Mesothelial cell of epicardium (in vitro differentiated cells): ENCODE data around the gene EFEMP1. TPM values are rescaled to one million over a fixed set of nuclear protein-coding genes. Genes with fewer than 3 reads are reported as not detected.

Experiments
- DNase-seq, 2 experiments: peaks; one replicate each; pipeline ENCODE4 v3.0.0; 2021; ENCODE audit warnings: low spot score in 2 of 2; ENCODE audit not compliant: unreplicated experiment in 2 of 2
- H3K27ac Mint-ChIP-seq: 2 replicates; pipeline ENCODE4 v1.8.0; 2021; ENCODE audit warnings: mixed read lengths
- H3K27me3 Mint-ChIP-seq: 2 replicates; pipeline ENCODE4 v1.8.0; 2021; ENCODE audit warnings: low read depth, mixed read lengths
- H3K36me3 Mint-ChIP-seq: 2 replicates; pipeline ENCODE4 v1.8.0; 2021; ENCODE audit warnings: mixed read lengths
- H3K4me1 Mint-ChIP-seq: 2 replicates; pipeline ENCODE4 v1.8.0; 2021; ENCODE audit warnings: mixed read lengths
- H3K4me3 Mint-ChIP-seq: 2 replicates; pipeline ENCODE4 v1.8.0; 2021; ENCODE audit warnings: mild to moderate bottlenecking, moderate library complexity, mixed read lengths
- H3K9me3 Mint-ChIP-seq: 2 replicates; pipeline ENCODE4 v1.8.0; 2021; ENCODE audit warnings: mixed read lengths
- CTCF ChIP-seq: fragments of 200-600 bp; sonication (generic); IDR thresholded peaks from one replicate; pipeline ENCODE4 v1.5.0; 2021; ENCODE audit warnings: antibody characterized with exemption; ENCODE audit not compliant: unreplicated experiment
- total RNA-seq: library from RNA; stranded (reverse); gene quantifications from 3 replicates; pipeline ENCODE4 v1.2.1, GENCODE V29; 2021

EFEMP1 gene
- total RNA-seq, 1 donor from 2014 or later, result 38.1 TPM

- no peak overlapping the region for H3K4me3 Mint-ChIP-seq
- no peak overlapping the region for H3K27ac Mint-ChIP-seq
- H3K4me1 Mint-ChIP-seq, result peaks cover 20% of the 10 kb centered on the region
- H3K9me3 Mint-ChIP-seq, result no peaks in the 10 kb centered on the region
- DNase-seq, result no peak
- peaks cover 7% of the 10 kb centered on the region for H3K27me3 Mint-ChIP-seq
- no peaks in the 10 kb centered on the region for H3K36me3 Mint-ChIP-seq
- no peak for TF ChIP-seq CTCF
These were observed 9.3 kb upstream of the EFEMP1 start for GRCh38 chr2:55932843-55933242.

GRCh38 chr2:55931281-55931680 lies 7.7 kb upstream of the EFEMP1 start:
- Mint-ChIP-seq H3K9me3 (no peaks in the 10 kb centered on the region), H3K27ac (no peak overlapping the region), H3K4me1 (peaks cover 21% of the 10 kb centered on the region), H3K36me3 (no peaks in the 10 kb centered on the region), H3K27me3 (peaks cover 21% of the 10 kb centered on the region), H3K4me3 (no peak overlapping the region)
- DNase-seq, result no peak
- no peak for TF ChIP-seq CTCF

GRCh38 chr2:55929476-55929875 lies 5.9 kb upstream of the EFEMP1 start:
- TF ChIP-seq CTCF, result no peak
- DNase-seq, result no peak
- no peak overlapping the region for H3K4me3 Mint-ChIP-seq
- no peak overlapping the region for H3K27ac Mint-ChIP-seq
- H3K9me3 Mint-ChIP-seq, result no peaks in the 10 kb centered on the region
- peaks cover 25% of the 10 kb centered on the region for H3K4me1 Mint-ChIP-seq
- no peaks in the 10 kb centered on the region for H3K36me3 Mint-ChIP-seq
- peaks cover 31% of the 10 kb centered on the region for H3K27me3 Mint-ChIP-seq

GRCh38 chr2:55926974-55927373 lies 3.4 kb upstream of the EFEMP1 start:
- Mint-ChIP-seq H3K4me1 (peaks cover 40% of the 10 kb centered on the region), H3K9me3 (no peaks in the 10 kb centered on the region), H3K4me3 (no peak overlapping the region), H3K36me3 (no peaks in the 10 kb centered on the region), H3K27me3 (peaks cover 50% of the 10 kb centered on the region), H3K27ac (no peak overlapping the region)
- TF ChIP-seq CTCF, result no peak
- no peak for DNase-seq

GRCh38 chr2:55926246-55926645 lies 2.7 kb upstream of the EFEMP1 start:
- Mint-ChIP-seq H3K27ac (no peak overlapping the region), H3K4me3 (no peak overlapping the region), H3K4me1 (peaks cover 38% of the 10 kb centered on the region), H3K36me3 (no peaks in the 10 kb centered on the region), H3K27me3 (peaks cover 51% of the 10 kb centered on the region), H3K9me3 (no peaks in the 10 kb centered on the region)
- no peak for DNase-seq
- TF ChIP-seq CTCF, result no peak

- Mint-ChIP-seq H3K36me3 (no peaks in the 10 kb centered on the region), H3K4me3 (peak overlapping the region; percentile 90), H3K4me1 (peaks cover 30% of the 10 kb centered on the region), H3K27me3 (peaks cover 51% of the 10 kb centered on the region), H3K27ac (no peak overlapping the region), H3K9me3 (no peaks in the 10 kb centered on the region)
- DNase-seq, result no peak
- no peak for TF ChIP-seq CTCF
These were observed 370 bp upstream of the EFEMP1 start for GRCh38 chr2:55923982-55924321.
